Neural cell (in vitro differentiated cells): Measurements from ENCODE around the gene CEP128. TPM values are rescaled to one million over a fixed set of nuclear protein-coding genes. Genes with fewer than 3 reads are reported as not detected.

Experiments
- H2AFZ ChIP-seq: fragments of 200-600, 300-800 bp; sonication (generic), shearing (Covaris generic); 2 replicates; pipeline ENCODE4 v1.6.0; 2014; ENCODE audit warnings: low read depth, mild to moderate bottlenecking, antibody characterized with exemption, low read length, moderate library complexity
- H3F3A ChIP-seq: fragments of 200-600 bp; shearing (Covaris generic); 2 replicates; pipeline ENCODE4 v1.6.1; 2016; ENCODE audit warnings: mild to moderate bottlenecking, moderate library complexity, mixed read lengths, antibody characterized with exemption, low read length; ENCODE audit not compliant: insufficient read depth, poor library complexity, severe bottlenecking
- H3K27ac ChIP-seq: fragments of 200-600, 300-800 bp; sonication (generic), shearing (Covaris generic); 2 replicates; pipeline ENCODE4 v1.5.1; 2014; ENCODE audit warnings: mild to moderate bottlenecking, low read length, moderate library complexity
- H3K27me3 ChIP-seq: fragments of 300-800, 200-600 bp; sonication (generic), shearing (Covaris generic); 2 replicates; pipeline ENCODE4 v1.6.0; 2014; ENCODE audit warnings: mild to moderate bottlenecking, low read depth, low read length, moderate library complexity; ENCODE audit not compliant: insufficient read depth
- H3K36me3 ChIP-seq: fragments of 300-800, 200-600 bp; sonication (generic), shearing (Covaris generic); 2 replicates; pipeline ENCODE4 v1.5.1; 2014; ENCODE audit warnings: mild to moderate bottlenecking, antibody characterized with exemption, low read length, moderate library complexity; ENCODE audit not compliant: insufficient read depth
- H3K4me2 ChIP-seq: fragments of 300-800, 200-600 bp; sonication (generic), shearing (Covaris generic); 2 replicates; pipeline ENCODE4 v1.6.0; 2014; ENCODE audit warnings: mild to moderate bottlenecking, low read length
- H3K4me3 ChIP-seq: fragments of 300-800, 200-600 bp; sonication (generic), shearing (Covaris generic); 2 replicates; pipeline ENCODE4 v1.5.1; 2014; ENCODE audit warnings: mild to moderate bottlenecking, low read length, moderate library complexity
- H3K79me2 ChIP-seq: fragments of 200-600 bp; shearing (Covaris generic); replicated peaks from 2 replicates; pipeline ENCODE4 v1.6.0; 2014; ENCODE audit warnings: mild to moderate bottlenecking, low read length, moderate library complexity; ENCODE audit not compliant: insufficient read depth
- H3K9ac ChIP-seq: fragments of 300-800, 200-600 bp; sonication (generic), shearing (Covaris generic); 2 replicates; pipeline ENCODE4 v1.6.1; 2016; ENCODE audit warnings: mild to moderate bottlenecking, low read length, mixed read lengths
- H3K9me2 ChIP-seq: fragments of 200-600 bp; shearing (Covaris generic); 2 replicates; pipeline ENCODE4 v1.6.1; 2016; ENCODE audit warnings: mild to moderate bottlenecking, low read length, mixed read lengths; ENCODE audit not compliant: insufficient read depth
- H3K9me3 ChIP-seq: fragments of 200-600, 300-800 bp; sonication (generic), shearing (Covaris generic); 2 replicates; pipeline ENCODE4 v1.6.1; 2016; ENCODE audit warnings: mild to moderate bottlenecking, mixed run types, low read length, moderate library complexity, mixed read lengths
- H4K20me1 ChIP-seq: fragments of 200-600 bp; shearing (Covaris generic); 2 replicates; pipeline ENCODE4 v1.6.1; 2016; ENCODE audit warnings: mild to moderate bottlenecking, mixed run types; ENCODE audit not compliant: insufficient read depth
- EP300 ChIP-seq: fragments of 450-650 bp; conservative IDR thresholded peaks from 2 replicates; pipeline ENCODE4 v1.6.1; 2014; ENCODE audit warnings: antibody characterized with exemption, mild to moderate bottlenecking, moderate library complexity; ENCODE audit not compliant: poor library complexity, severe bottlenecking
- EZH2 ChIP-seq: fragments of 200-600, 300-800 bp; shearing (Covaris generic), sonication (generic); IDR thresholded peaks from 2 replicates; pipeline ENCODE4 v1.6.1; 2014; ENCODE audit warnings: antibody characterized with exemption, low read length, borderline replicate concordance, mild to moderate bottlenecking; ENCODE audit not compliant: insufficient read depth, poor library complexity, severe bottlenecking
- MXI1 ChIP-seq: fragments of 450-650 bp; conservative IDR thresholded peaks from 2 replicates; pipeline ENCODE4 v1.6.1; 2014; ENCODE audit warnings: antibody characterized with exemption, mild to moderate bottlenecking; ENCODE audit not compliant: poor library complexity, severe bottlenecking
- POLR2AphosphoS5 ChIP-seq: IDR thresholded peaks from 2 replicates; pipeline ENCODE4 v1.6.1; 2012
- SMC3 ChIP-seq: fragments of 450-650 bp; conservative IDR thresholded peaks from 2 replicates; pipeline ENCODE4 v1.6.1; 2014; ENCODE audit warnings: antibody characterized with exemption, mild to moderate bottlenecking, moderate library complexity; ENCODE audit not compliant: poor library complexity
- TAF1 ChIP-seq: IDR thresholded peaks from 2 replicates; pipeline ENCODE4 v1.6.1; 2012; ENCODE audit warnings: low read depth
- polyA plus RNA-seq: library from polyadenylated mRNA; depleted of rRNA; stranded (reverse); fragments of >200 nt; gene quantifications from 2 replicates; pipeline ENCODE4 v1.2.3, GENCODE V29; 2014
- TF ChIP-seq, protein P1 (sequence below): fragments of 450-650 bp; IDR thresholded peaks from 2 replicates; pipeline ENCODE4 v1.5.1; 2014; ENCODE audit warnings: antibody characterized with exemption, mild to moderate bottlenecking, moderate library complexity; ENCODE audit not compliant: poor library complexity, severe bottlenecking
- TF ChIP-seq, protein P2 (sequence below): IDR thresholded peaks from 2 replicates; pipeline ENCODE4 v1.6.1; 2012; ENCODE audit warnings: borderline replicate concordance

Gene CEP128
- polyA plus RNA-seq, 1 donor from 2014 or later: 5.5 TPM

DNA sequence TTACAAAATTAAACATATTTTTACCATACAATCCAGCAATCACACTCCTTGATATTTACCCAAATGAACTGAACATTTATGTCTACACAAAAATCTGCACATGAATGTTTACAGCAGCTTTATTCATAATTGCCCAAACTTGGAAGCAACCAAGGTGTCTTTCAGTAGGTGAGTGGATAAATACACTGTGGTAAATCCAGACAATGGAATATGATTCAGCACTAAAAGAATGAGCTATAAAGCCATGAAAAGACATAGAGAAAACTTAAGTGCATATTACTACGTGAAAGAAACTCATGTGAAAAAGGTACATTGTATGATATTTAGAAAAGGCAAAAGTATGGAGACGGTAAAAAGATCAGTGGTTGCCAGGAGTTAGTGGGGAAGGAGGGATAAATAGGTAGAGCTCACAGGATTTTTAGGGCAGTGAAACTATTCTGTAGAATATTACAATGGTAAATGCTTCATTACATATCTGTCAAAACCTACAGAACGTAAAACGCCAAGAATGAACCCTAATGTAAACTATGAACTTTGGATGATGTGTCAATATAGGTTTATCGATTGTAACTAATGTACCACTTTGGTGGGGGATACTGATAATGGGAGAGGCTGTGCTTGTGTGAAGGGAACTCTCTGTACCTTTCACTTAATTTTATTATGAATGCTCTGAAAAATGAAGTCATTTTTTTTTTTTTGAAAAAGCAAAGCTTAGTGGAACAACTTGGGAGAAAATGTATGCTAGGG is 295.7 kb downstream of the CEP128 start:
- no peak for TF ChIP-seq MXI1
- TF ChIP-seq, protein P1, sequence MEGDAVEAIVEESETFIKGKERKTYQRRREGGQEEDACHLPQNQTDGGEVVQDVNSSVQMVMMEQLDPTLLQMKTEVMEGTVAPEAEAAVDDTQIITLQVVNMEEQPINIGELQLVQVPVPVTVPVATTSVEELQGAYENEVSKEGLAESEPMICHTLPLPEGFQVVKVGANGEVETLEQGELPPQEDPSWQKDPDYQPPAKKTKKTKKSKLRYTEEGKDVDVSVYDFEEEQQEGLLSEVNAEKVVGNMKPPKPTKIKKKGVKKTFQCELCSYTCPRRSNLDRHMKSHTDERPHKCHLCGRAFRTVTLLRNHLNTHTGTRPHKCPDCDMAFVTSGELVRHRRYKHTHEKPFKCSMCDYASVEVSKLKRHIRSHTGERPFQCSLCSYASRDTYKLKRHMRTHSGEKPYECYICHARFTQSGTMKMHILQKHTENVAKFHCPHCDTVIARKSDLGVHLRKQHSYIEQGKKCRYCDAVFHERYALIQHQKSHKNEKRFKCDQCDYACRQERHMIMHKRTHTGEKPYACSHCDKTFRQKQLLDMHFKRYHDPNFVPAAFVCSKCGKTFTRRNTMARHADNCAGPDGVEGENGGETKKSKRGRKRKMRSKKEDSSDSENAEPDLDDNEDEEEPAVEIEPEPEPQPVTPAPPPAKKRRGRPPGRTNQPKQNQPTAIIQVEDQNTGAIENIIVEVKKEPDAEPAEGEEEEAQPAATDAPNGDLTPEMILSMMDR: no peak
- TF ChIP-seq EP300: no peak
- TF ChIP-seq TAF1: no peak
- TF ChIP-seq, protein P2, sequence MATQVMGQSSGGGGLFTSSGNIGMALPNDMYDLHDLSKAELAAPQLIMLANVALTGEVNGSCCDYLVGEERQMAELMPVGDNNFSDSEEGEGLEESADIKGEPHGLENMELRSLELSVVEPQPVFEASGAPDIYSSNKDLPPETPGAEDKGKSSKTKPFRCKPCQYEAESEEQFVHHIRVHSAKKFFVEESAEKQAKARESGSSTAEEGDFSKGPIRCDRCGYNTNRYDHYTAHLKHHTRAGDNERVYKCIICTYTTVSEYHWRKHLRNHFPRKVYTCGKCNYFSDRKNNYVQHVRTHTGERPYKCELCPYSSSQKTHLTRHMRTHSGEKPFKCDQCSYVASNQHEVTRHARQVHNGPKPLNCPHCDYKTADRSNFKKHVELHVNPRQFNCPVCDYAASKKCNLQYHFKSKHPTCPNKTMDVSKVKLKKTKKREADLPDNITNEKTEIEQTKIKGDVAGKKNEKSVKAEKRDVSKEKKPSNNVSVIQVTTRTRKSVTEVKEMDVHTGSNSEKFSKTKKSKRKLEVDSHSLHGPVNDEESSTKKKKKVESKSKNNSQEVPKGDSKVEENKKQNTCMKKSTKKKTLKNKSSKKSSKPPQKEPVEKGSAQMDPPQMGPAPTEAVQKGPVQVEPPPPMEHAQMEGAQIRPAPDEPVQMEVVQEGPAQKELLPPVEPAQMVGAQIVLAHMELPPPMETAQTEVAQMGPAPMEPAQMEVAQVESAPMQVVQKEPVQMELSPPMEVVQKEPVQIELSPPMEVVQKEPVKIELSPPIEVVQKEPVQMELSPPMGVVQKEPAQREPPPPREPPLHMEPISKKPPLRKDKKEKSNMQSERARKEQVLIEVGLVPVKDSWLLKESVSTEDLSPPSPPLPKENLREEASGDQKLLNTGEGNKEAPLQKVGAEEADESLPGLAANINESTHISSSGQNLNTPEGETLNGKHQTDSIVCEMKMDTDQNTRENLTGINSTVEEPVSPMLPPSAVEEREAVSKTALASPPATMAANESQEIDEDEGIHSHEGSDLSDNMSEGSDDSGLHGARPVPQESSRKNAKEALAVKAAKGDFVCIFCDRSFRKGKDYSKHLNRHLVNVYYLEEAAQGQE: no peak
- no peak for TF ChIP-seq EZH2
- TF ChIP-seq SMC3: no peak
- no peak for TF ChIP-seq POLR2AphosphoS5
- Histone ChIP-seq H3K27me3 (no peaks in the 10 kb centered on the region), H2AFZ (no peak overlapping the region), H3K9me3 (no peaks in the 10 kb centered on the region), H3K36me3 (no peaks in the 10 kb centered on the region), H3K4me3 (no peak overlapping the region), H3K9ac (no peak overlapping the region), H3K27ac (no peak overlapping the region), H3F3A (no peaks in the 10 kb centered on the region), H3K79me2 (no peaks in the 10 kb centered on the region), H3K4me2 (no peak overlapping the region), H3K9me2 (no peaks in the 10 kb centered on the region), H4K20me1 (no peaks in the 10 kb centered on the region)

DNA sequence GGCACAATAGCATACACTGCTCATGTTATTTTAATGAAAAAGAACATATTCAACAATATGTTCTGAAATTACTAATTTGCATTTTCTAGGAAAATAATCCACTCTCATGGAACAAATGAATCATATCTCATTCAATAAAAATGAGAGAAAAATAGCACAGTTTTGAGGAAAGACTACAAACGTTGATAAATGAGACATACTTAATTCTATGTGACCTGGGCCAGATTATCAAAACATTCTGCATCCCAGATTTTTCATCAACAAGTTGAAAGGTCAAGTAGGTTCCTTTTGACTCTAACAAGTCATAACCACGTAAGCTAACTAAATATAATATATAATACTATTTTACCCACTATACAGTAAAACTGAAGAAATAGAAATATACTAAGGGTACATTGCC is 296.7 kb downstream of the CEP128 start:
- TF ChIP-seq, protein P1: no peak
- H3K9me2 ChIP-seq: no peaks in the 10 kb centered on the region
- no peaks in the 10 kb centered on the region for H3K79me2 ChIP-seq
- no peaks in the 10 kb centered on the region for H3K36me3 ChIP-seq
- H3K4me2 ChIP-seq: no peak overlapping the region
- H3K9ac ChIP-seq: no peak overlapping the region
- no peak overlapping the region for H3K4me3 ChIP-seq
- no peak overlapping the region for H3K27ac ChIP-seq
- H4K20me1 ChIP-seq: no peaks in the 10 kb centered on the region
- no peak overlapping the region for H2AFZ ChIP-seq
- no peaks in the 10 kb centered on the region for H3K9me3 ChIP-seq
- no peaks in the 10 kb centered on the region for H3F3A ChIP-seq
- H3K27me3 ChIP-seq: no peaks in the 10 kb centered on the region
